Ascending aorta (tissue), 2 donors: ENCODE results near the gene HNRNPC. TPM values are rescaled to one million over a fixed set of nuclear protein-coding genes. Genes with fewer than 3 reads are reported as not detected.

Experiments
- DNase-seq, 2 donors: peaks; one replicate each; pipeline ENCODE4 v3.0.0-alpha.2; 2019; ENCODE audit warnings: low spot score in 2 of 2
- H3K27ac ChIP-seq, 2 donors: fragments of 200-600 bp; sonication (generic); one replicate each; pipeline ENCODE4 v1.5.1; 2016 to 2017; ENCODE audit warnings: mild to moderate bottlenecking in 1 of 2
- H3K27me3 ChIP-seq: fragments of 200-600 bp; sonication (generic); one replicate; pipeline ENCODE4 v1.5.1; 2017
- H3K36me3 ChIP-seq, 2 donors: fragments of 200-600 bp; sonication (generic); one replicate each; pipeline ENCODE4 v1.5.1; 2016
- H3K4me1 ChIP-seq, 2 donors: fragments of 200-600 bp; sonication (generic); one replicate each; pipeline ENCODE4 v1.5.1; 2016 to 2017; ENCODE audit warnings: mild to moderate bottlenecking in 1 of 2
- H3K4me3 ChIP-seq, 2 donors: fragments of 200-600 bp; sonication (generic); one replicate each; pipeline ENCODE4 v1.5.1; 2016 to 2017; ENCODE audit warnings: mild to moderate bottlenecking in 1 of 2
- H3K9me3 ChIP-seq, 2 donors: fragments of 200-600 bp; sonication (generic); one replicate each; pipeline ENCODE4 v1.5.1; 2016
- CTCF ChIP-seq, 3 experiments: fragments of 200-600 bp in 2 of 3; fragments of 450-650 bp in 1 of 3; sonication (generic) in 2 of 3; IDR thresholded peaks; one replicate each; pipeline ENCODE4 v1.5.1; 2016 to 2019; ENCODE audit warnings: antibody characterized with exemption in 3 of 3, mild to moderate bottlenecking in 1 of 3, moderate library complexity in 1 of 3
- intact Hi-C: fragments of 100-400 bp; cut with DNase I; formaldehyde crosslinking; loops from one replicate; pipeline ENCODE4 v1.15.1; 2023
- total RNA-seq: library from RNA; depleted of rRNA; stranded (reverse); fragments of >200 nt; gene quantifications from one replicate; pipeline ENCODE4 v1.1.0, GENCODE V29; 2016

HNRNPC gene
- total RNA-seq, 1 donor from 2014 or later: 303 TPM

DNA sequence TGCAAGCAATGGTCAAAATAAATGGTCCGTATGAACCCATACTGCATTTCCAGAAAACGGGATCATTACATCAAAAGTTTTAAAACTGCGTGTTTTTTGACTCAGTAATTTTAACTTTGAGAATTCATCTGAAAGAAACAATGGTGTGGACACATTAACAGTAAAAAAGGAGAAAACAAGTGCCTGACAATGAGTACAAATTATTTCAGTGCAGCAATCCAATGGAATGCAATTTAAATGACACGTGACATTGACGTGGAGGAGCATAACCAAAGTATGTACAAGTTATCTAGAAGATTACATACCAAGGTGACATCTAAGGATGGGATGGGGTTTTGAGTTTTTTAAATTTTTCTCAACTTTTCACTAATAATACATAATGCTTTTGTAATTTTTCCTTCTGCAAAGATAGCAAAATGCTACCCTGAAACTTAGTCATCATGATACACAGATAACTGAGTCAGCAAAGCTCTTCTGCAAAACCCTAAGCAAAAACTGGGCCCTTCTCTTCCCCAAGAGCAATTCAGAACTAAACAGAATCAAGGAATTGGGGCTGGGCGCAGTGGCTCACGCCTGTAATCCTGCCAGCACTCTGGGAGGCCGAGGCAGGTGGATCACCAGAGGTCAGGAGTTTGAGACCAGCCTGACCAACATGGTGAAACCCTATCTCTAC, 20.4 kb downstream of the HNRNPC start:
- intact Hi-C loops: no loop called here
- no peak for DNase-seq
- Histone ChIP-seq H3K4me1 (peaks cover 0 to 10% of the 10 kb centered on the region in 2 donors), H3K36me3 (peaks cover 46 to 74% of the 10 kb centered on the region in 2 donors), H3K27ac (no peak overlapping the region), H3K9me3 (no peaks in the 10 kb centered on the region), H3K27me3 (no peaks in the 10 kb centered on the region), H3K4me3 (no peak overlapping the region)
- no peak for TF ChIP-seq CTCF (IDR thresholded peaks at IDR 0.05)

GRCh38 chr14:21248338-21248737, 20.9 kb downstream of the HNRNPC start:
- DNase-seq: no peak
- H3K36me3 ChIP-seq: peaks cover 47 to 74% of the 10 kb centered on the region in 2 donors
- H3K4me1 ChIP-seq: peaks cover 0 to 10% of the 10 kb centered on the region in 2 donors
- no peak for TF ChIP-seq CTCF (IDR thresholded peaks at IDR 0.05)
- no peaks in the 10 kb centered on the region for H3K27me3 ChIP-seq
- no peak overlapping the region for H3K4me3 ChIP-seq
- no peaks in the 10 kb centered on the region for H3K9me3 ChIP-seq
- intact Hi-C loops: no loop called here
- H3K27ac ChIP-seq: no peak overlapping the region

DNA sequence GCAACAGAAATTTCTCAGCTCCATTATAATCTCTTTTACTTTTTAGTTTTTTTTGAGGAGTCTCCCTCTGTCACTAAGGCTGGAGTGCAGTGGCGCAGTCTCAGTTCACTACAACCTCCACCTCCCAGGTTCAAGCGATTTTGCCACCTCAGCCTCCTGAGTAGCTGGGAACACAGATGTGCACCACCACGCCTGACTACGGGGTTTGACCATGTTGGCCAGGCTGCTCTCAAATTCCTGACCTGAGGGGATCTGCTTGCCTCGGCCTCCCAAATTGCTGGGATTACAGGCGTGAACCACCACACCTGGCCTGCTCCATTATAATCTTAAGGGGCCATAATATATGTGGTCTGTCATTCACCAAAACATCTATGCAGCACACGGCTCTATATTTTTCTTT, 23.4 kb downstream of the HNRNPC start:
- Histone ChIP-seq H3K4me3 (no peak overlapping the region), H3K4me1 (peaks cover 0 to 11% of the 10 kb centered on the region in 2 donors), H3K27me3 (no peaks in the 10 kb centered on the region), H3K36me3 (peaks cover 35 to 51% of the 10 kb centered on the region in 2 donors), H3K27ac (no peak overlapping the region), H3K9me3 (no peaks in the 10 kb centered on the region)
- DNase-seq: no peak
- intact Hi-C loops: no loop called here
- TF ChIP-seq CTCF (IDR thresholded peaks at IDR 0.05): no peak

- no peak overlapping the region for H3K27ac ChIP-seq
- H3K36me3 ChIP-seq: peaks cover 25 to 38% of the 10 kb centered on the region in 2 donors
- H3K4me3 ChIP-seq: no peak overlapping the region
- TF ChIP-seq CTCF (IDR thresholded peaks at IDR 0.05): no peak
- H3K9me3 ChIP-seq: no peaks in the 10 kb centered on the region
- intact Hi-C loops: no loop called here
- peaks cover 0 to 18% of the 10 kb centered on the region in 2 donors for H3K4me1 ChIP-seq
- no peaks in the 10 kb centered on the region for H3K27me3 ChIP-seq
- no peak for DNase-seq
These were observed 24.7 kb downstream of the HNRNPC start for GRCh38 chr14:21244544-21244943.

DNA sequence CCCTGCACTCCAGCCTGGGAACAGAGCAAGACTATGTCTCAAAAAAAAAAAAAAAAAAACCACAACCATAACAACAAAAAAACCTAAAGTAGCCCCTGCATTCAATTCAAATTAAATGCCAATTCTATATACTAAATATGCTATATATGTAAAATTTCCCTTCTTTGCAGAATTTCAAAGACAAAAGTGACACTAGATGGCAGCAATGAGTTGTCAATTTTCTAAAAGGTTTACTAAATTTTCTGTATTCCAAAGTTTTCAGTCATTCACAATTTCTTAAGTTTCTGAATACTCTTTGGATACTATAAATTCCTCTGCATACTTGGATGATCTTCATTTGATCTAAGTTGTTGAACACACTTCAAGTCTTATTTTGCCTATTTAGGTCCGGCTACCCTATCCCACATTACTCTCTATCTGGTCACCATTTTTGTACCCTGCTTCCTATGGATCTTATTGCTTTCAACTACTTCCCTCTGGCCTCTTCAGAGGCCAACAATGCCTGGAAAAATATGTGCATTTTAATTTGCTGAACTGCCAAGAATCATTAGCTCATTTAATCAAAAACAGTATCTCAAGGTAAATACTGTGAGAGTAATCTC, 27.9 kb downstream of the HNRNPC start:
- no peaks in the 10 kb centered on the region for H3K27me3 ChIP-seq
- TF ChIP-seq CTCF (IDR thresholded peaks at IDR 0.05): peak in 2 of 3 experiments; percentile 37 to 44
- H3K4me3 ChIP-seq: no peak overlapping the region
- DNase-seq: no peak
- peaks cover 0 to 26% of the 10 kb centered on the region in 2 donors for H3K4me1 ChIP-seq
- no peaks in the 10 kb centered on the region for H3K9me3 ChIP-seq
- H3K27ac ChIP-seq: no peak overlapping the region
- peaks cover 17 to 34% of the 10 kb centered on the region in 2 donors for H3K36me3 ChIP-seq
- intact Hi-C loops: no loop called here
